A549 treated with dexamethasone at 1 μM for 4 hours (cell line): ENCODE data around the gene FHL2. TPM values are rescaled to one million over a fixed set of nuclear protein-coding genes. Genes with fewer than 3 reads are reported as not detected.

ENCODE experiments used
- total RNA-seq: library from RNA; stranded (reverse); fragments of 200-300 nt; extraction: Qiagen RNA extraction; gene quantifications from 5 replicates; pipeline ENCODE4 v1.2.3, GENCODE V29; 2022

Gene FHL2, protein sequence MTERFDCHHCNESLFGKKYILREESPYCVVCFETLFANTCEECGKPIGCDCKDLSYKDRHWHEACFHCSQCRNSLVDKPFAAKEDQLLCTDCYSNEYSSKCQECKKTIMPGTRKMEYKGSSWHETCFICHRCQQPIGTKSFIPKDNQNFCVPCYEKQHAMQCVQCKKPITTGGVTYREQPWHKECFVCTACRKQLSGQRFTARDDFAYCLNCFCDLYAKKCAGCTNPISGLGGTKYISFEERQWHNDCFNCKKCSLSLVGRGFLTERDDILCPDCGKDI
- total RNA-seq, result 40.7 to 51.7 TPM (median 49.3 TPM) in 5 replicates

DNA sequence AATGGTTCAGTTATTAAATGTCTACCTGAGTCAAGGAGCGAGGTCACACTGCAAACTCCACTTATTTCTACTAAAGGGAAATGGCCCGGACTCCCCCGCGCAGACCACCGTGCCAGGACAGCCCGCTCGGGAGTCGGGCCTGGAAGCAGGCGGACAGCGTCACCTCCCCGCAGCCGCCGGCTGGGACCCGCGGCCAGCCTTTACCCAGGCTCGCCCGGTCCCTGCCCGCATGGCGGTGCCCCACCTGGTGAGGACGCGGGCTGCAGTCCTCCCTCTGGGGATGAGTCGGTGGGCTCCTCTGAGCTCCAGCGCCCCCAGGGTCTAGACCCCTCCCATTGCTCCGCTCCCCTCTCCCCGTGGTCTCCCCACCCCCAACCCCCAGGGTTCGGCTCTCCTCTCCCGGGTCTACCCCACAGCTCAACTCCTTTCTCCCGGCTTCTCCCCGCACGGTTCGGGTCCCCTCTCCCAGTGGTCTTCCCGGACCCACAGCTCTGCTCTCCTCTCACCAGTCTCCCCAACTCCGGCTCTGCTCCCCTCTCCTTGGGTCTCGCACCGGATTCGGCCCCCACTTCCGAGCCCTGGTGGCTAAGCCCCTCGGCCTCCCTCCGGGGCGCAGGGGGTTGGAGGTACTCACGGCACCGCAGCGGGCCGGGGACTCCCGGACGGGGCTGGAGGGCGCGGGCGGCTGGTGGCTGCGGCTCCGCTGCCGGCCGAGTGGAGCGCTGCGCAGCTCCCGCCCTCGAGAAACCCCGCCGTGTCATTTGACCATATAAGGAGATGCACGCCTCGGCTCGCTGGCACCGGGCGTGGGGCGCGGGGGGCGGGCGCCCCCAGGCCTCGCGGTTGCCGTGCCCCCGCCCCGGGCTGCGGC is at the start of gene FHL2:
Gene FHL2 (minus strand): TSS at position 716 of the 871 bp plus-strand sequence. CDS start 12,535 bp downstream, outside the sequence.

DNA sequence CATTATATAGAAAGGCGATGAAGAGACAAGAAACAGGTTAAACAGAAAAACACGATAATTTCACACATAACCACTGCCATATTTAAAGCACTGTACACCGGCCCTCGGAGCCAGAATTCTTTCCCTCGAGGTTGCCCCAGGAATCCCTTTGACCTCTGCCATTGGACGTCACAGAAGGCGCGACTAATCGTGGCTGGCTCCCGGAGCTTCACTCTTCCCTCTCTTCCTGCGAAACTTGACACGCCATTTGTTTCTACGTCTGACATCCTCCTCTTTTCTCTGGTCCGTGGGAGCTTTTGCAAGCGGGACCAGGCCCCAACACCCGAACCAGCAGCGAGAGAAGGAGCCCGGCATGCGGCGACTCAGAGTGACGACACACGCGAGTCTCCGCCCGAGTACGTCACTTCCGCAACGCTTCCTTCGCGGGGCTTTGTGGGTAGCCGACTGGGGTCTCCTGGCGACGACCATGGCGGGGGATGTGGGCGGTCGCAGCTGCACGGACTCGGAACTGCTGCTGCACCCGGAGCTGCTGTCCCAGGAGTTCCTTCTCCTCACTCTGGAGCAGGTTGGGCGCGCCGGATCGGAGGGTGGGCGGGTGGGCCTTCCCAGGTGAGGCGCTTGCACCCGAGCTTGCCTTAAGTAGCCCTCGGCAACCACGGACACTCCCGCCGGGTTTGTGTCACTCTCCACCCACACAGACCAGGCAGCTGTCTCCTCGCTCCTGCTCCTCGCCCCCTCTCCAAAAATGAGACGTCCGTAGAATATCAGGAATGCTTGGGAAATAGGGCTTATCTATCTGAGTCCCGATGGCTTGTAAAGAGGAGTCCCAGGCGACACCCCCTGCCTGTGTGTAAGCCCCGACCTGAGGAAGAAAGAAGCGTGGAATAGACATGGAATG is 61.5 kb downstream of the FHL2 start, which contains the start of gene C2orf49:
Gene C2orf49 (plus strand): TSS at position 419 of the 898 bp plus-strand sequence. CDS start 48 bp downstream, at position 467.

DNA sequence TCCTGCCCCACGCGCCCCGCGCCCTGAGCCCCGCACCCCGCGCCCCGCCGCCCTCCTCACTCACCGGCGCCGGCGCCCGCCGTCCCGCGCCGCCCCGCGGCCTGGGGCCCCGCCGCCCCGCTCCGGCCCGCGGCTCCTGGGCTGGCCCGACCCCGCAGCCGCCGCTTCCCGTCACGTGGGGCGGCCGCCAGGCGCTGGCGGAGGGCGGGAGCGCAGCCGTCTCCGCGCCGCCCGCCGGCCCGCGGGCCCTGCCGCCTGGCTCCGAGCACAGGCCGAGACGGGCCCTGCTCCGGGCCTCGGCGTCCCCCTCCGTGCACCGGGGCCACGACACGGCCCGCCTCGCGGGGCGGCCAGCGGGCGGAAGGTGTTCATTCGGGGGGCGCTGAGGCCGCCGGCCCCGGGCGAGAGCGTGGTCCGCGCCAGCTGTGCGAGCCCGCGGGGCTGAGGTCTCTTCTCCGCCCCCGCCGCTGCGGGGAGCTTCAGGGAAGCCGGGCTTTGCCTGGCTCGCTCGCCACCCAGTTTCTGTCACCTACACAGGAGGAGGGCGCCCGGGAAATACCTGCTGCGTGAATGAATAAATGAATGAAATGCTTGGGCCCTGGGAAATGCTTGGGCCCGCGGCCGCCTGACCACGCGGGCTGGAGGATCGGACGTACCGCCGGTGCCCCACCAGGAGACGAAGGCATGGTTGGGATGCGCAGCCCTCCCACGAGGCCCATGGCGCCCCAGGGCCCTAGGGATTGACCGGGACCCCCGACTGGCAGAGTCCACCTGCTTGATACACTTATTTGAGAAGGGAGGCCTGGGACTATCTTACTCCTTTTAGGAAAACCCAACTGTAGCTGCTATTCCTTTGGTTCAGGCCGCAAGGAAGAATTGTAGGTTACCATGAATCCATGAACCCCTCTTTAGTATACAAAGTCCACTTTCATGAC is 69.0 kb downstream of the FHL2 start, which contains the start of gene TGFBRAP1:
Gene TGFBRAP1 (minus strand): TSS at position 175 of the 935 bp plus-strand sequence. CDS start 21,434 bp downstream, outside the sequence.

Other genes with a start within 250 kb of the FHL2 start
- gene GPR45, start 157.3 kb downstream of the FHL2 start, total RNA-seq, result not detected in 5 replicates
- 12.5 to 18.3 TPM (median 17.5 TPM) in 5 replicates for gene TGFBRAP1, start 69.3 kb downstream of the FHL2 start, total RNA-seq
- gene C2orf49, start 61.5 kb downstream of the FHL2 start, total RNA-seq, result 11.9 to 16.4 TPM (median 13.2 TPM) in 5 replicates